HCEC 1CT (cell line): ENCODE measurements around the gene OR11A1.

Source experiments
- DNase-seq: peaks from one replicate; pipeline ENCODE4 v3.0.0-alpha.2; 2017

OR11A1 gene, protein sequence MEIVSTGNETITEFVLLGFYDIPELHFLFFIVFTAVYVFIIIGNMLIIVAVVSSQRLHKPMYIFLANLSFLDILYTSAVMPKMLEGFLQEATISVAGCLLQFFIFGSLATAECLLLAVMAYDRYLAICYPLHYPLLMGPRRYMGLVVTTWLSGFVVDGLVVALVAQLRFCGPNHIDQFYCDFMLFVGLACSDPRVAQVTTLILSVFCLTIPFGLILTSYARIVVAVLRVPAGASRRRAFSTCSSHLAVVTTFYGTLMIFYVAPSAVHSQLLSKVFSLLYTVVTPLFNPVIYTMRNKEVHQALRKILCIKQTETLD

GRCh38 chr6:29456971-29457370 is at the start of gene OR11A1, which contains the start of gene OR2H1:
TSS of gene OR11A1 (minus strand) at chr6:29457071. CDS start at chr6:29427641, 29,430 bp downstream.
TSS of gene OR2H1 (plus strand) at chr6:29457155. CDS start at chr6:29461770, 4,615 bp downstream.
- no peak for DNase-seq

DNA sequence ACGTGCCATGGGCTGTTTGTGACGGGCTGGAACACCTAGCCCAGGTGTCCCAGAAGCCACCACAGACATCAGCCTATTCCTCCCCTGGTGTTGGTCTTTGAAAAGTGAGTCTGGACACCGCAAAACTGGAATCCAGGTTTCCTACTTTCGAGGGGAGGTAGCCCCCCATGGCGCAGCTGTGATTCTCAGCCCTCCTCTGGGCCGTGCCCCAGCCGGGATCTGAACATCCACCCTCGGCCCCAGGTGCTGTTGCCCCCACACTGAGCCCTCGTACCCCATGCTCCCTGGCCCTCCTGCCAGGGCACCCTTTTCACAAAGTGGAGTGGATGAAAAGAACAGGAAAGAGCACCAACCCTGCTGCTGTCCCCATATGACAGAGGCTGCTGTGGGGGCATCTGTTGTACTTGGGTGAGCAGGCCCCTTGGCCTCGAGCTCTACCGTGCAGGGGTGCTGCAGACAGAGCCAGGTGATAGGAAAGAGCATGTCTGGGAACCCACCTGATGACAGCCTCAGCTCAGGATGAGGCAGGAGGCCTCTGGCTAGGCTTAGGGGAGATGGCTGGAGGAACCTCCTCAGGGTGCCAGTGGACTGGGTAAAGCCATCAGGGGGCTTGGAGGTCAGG is 49.7 kb upstream of the OR11A1 start:
- no peak for DNase-seq

- no peak for DNase-seq
Observed at GRCh38 chr6:29505808-29506207, 48.9 kb upstream of the OR11A1 start.

- DNase-seq: no peak
Observed at GRCh38 chr6:29504961-29505360, 48.1 kb upstream of the OR11A1 start.

DNA sequence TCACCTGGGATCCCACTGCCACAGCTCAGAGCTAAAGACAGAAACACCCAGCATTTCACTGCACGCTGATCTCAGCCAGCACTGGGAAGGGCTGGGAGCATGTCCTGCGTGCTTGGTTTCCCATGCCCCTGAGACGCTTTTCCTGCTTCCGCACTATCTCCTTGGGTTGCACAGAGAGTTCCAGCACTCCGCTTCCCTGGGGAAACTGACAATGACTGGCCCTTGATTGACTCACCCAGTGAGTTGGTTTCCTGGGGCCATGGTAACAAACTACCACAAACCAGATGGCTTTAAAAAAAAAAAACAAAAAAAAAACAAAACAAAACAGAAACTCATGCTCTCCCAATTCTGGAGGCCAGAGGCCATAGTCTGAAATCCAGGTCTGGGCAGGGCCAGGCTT is 45.7 kb upstream of the OR11A1 start:
- DNase-seq: no peak

- no peak for DNase-seq
Observed at GRCh38 chr6:29502181-29502580, 45.3 kb upstream of the OR11A1 start.

DNA sequence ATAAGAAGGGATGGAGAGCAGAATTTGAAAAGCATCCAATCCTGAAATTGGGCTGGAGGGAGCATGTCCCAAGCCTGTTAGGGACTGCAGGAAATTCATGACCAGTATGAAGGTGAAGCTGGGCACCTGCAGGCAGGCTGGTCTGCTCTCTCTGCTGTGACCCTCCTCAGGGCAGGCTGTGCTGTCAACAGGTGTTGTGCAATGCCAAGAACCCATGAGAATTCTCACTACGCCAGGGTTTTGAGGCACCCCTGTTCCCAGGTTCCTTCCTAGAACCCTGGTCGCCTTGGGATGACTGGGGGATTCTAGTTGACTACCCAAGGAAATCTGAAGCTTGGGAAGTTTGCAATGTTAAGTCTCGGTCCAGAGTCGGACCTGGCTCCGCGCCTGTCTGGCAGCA is 44.2 kb upstream of the OR11A1 start:
- DNase-seq: no peak

- DNase-seq: no peak
Observed at GRCh38 chr6:29500594-29500993, 43.7 kb upstream of the OR11A1 start.

- DNase-seq: no peak
Observed at GRCh38 chr6:29499704-29500103, 42.8 kb upstream of the OR11A1 start.

- no peak for DNase-seq
Observed at GRCh38 chr6:29496961-29497360, 40.1 kb upstream of the OR11A1 start.

- no peak for DNase-seq
Observed at GRCh38 chr6:29495571-29495970, 38.7 kb upstream of the OR11A1 start.

GRCh38 chr6:29494131-29494530 is 37.3 kb upstream of the OR11A1 start:
- no peak for DNase-seq

GRCh38 chr6:29493261-29493660 is 36.4 kb upstream of the OR11A1 start:
- no peak for DNase-seq

- no peak for DNase-seq
Observed at GRCh38 chr6:29491574-29491973, 34.7 kb upstream of the OR11A1 start.

GRCh38 chr6:29490552-29490951 is 33.7 kb upstream of the OR11A1 start:
- no peak for DNase-seq

- DNase-seq: no peak
Observed at GRCh38 chr6:29490055-29490454, 33.2 kb upstream of the OR11A1 start.

GRCh38 chr6:29489286-29489685 is 32.4 kb upstream of the OR11A1 start:
- DNase-seq: no peak

GRCh38 chr6:29488874-29489273 is 32.0 kb upstream of the OR11A1 start:
- DNase-seq: no peak

GRCh38 chr6:29487660-29488059 is 30.8 kb upstream of the OR11A1 start, which contains the start of gene MAS1L:
TSS of gene MAS1L (minus strand) at chr6:29487956. CDS start at chr6:29487902, 54 bp downstream.
- no peak for DNase-seq

DNA sequence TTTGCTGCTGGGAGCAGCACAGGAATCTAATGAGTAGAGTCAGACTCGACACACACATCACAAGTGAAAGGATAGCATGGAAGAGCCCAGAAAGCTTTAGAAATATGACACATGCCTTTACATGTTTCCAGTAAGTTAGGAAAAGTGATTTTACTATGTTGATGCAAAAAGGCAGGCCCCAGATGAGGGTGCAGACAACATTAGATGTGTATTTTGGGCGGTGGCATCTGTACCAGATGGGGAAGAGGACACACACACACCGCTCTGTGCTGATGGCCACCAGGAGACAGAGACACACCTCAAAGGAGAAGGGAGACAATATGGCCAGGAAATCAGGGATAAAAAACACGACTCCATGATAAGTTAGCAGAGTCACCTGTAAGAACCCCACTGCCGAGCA is 30.3 kb upstream of the OR11A1 start:
- DNase-seq: no peak

DNA sequence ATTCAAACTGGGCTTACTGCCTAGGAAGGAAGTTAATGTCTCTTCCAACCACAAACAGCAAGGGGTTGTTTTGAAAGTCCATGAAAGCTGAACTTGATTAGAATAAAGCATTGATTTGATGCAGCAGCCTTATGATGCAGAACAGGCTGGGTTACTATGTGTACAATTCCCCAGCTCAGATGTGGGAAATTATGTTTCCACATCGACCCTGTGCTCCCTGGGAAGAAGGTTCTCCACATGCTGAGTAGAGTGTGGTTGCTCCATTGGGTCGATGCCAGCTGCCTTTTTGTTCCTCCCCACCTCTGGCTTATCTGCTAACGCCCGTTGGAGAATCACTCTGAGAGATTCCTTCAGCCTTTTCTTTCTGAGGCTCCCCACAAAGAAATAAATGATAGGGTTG is 29.7 kb upstream of the OR11A1 start:
- no peak for DNase-seq

GRCh38 chr6:29483735-29484134 is 26.9 kb upstream of the OR11A1 start:
- no peak for DNase-seq

DNA sequence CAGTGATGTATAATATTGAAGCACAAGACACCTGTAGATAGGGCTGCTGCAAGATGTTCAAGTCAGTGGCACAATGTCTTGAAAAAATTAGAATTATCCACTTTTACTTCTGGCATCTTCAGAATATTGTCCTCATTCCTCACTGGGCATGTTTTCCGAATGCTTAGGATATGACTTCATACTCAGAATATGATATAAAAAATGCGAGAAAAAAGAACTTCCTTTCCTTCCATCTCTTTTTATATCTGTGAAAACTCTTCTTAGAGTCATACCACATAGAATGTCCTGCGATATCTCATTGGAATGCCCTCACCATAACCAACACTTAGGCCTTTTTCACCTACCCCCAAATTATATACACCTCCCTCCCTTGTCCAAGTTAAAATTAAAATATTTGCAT is 26.3 kb upstream of the OR11A1 start:
- no peak for DNase-seq

- DNase-seq: no peak
Observed at GRCh38 chr6:29479560-29479959, 22.7 kb upstream of the OR11A1 start.

- DNase-seq: no peak
Observed at GRCh38 chr6:29478740-29479139, 21.9 kb upstream of the OR11A1 start.
